K562 (cell line): ENCODE measurements around the gene IL12RB1. TPM values are rescaled to one million over a fixed set of nuclear protein-coding genes. Genes with fewer than 3 reads are reported as not detected.

ENCODE experiments used
- BDP1 ChIP-seq: IDR thresholded peaks from 3 replicates; pipeline ENCODE4 v1.6.1; 2011; ENCODE audit not compliant: insufficient read length, insufficient read depth
- BRD4 ChIP-seq: fragments of 200-600 bp; sonication (generic); IDR thresholded peaks from 2 replicates; pipeline ENCODE4 v1.6.1; 2017; ENCODE audit warnings: inconsistent platforms
- BRF1 ChIP-seq: IDR thresholded peaks from 3 replicates; pipeline ENCODE4 v1.6.1; 2011; ENCODE audit warnings: borderline replicate concordance, mild to moderate bottlenecking; ENCODE audit not compliant: insufficient read length; ENCODE audit errors: extremely low read depth
- CBFA2T2 ChIP-seq: fragments of 450-650 bp; conservative IDR thresholded peaks from 2 replicates; pipeline ENCODE4 v1.6.1; 2017; ENCODE audit warnings: mild to moderate bottlenecking
- CBFA2T3 ChIP-seq: fragments of 450-650 bp; IDR thresholded peaks from 2 replicates; pipeline ENCODE4 v1.6.1; 2017
- COPS2 ChIP-seq: fragments of 450-650 bp; conservative IDR thresholded peaks from 2 replicates; pipeline ENCODE4 v1.6.1; 2016; ENCODE audit warnings: mild to moderate bottlenecking, moderate library complexity
- ELF4 ChIP-seq: fragments of 450-650 bp; formaldehyde crosslinking; IDR thresholded peaks from 2 replicates; pipeline ENCODE4 v1.4.0; 2022; ENCODE audit warnings: missing genetic modification characterization
- ELK1 ChIP-seq: sonication (generic); formaldehyde crosslinking; IDR thresholded peaks from 2 replicates; pipeline ENCODE4 v1.8.1; 2022; ENCODE audit warnings: missing genetic modification reagents
- FOXJ3 ChIP-seq: sonication (generic); formaldehyde crosslinking; IDR thresholded peaks from 2 replicates; pipeline ENCODE4 v1.4.0; 2020; ENCODE audit warnings: mild to moderate bottlenecking, missing genetic modification reagents
- MTA1 ChIP-seq: fragments of 450-650 bp; IDR thresholded peaks from 2 replicates; pipeline ENCODE4 v1.6.1; 2017; ENCODE audit warnings: borderline replicate concordance
- NCOA4 ChIP-seq: fragments of 450-650 bp; IDR thresholded peaks from 2 replicates; pipeline ENCODE4 v1.6.1; 2018; ENCODE audit warnings: mild to moderate bottlenecking; ENCODE audit not compliant: partially characterized antibody
- NCOR1 ChIP-seq: fragments of 450-650 bp; IDR thresholded peaks from 2 replicates; pipeline ENCODE4 v1.6.1; 2016; ENCODE audit warnings: mild to moderate bottlenecking, moderate library complexity
- PCBP2 ChIP-seq: fragments of 200-400 bp; formaldehyde crosslinking; IDR thresholded peaks from 2 replicates; pipeline ENCODE4 v1.6.1; 2018; ENCODE audit warnings: low read length, low read depth, mild to moderate bottlenecking, moderate library complexity; ENCODE audit not compliant: poor library complexity, severe bottlenecking
- SMAD3 ChIP-seq: fragments of 450-650 bp; formaldehyde crosslinking; conservative IDR thresholded peaks from 2 replicates; pipeline ENCODE4 v1.4.0; 2020; ENCODE audit warnings: mild to moderate bottlenecking
- SMARCE1 ChIP-seq: fragments of 450-650 bp; IDR thresholded peaks from 2 replicates; pipeline ENCODE4 v1.7.1; 2016; ENCODE audit warnings: mild to moderate bottlenecking
- TOE1 ChIP-seq, 2 experiments: fragments of 450-650 bp in 1 of 2; sonication (generic) in 1 of 2; formaldehyde crosslinking in 1 of 2; IDR thresholded peaks; 2 replicates each; pipeline versions ENCODE4 v1.7.1 to v1.8.0; 2016 to 2022; ENCODE audit warnings: borderline replicate concordance in 2 of 2, mild to moderate bottlenecking in 2 of 2, antibody characterized with exemption in 1 of 2, inconsistent platforms in 1 of 2, low read depth in 1 of 2, missing genetic modification reagents in 1 of 2, moderate library complexity in 1 of 2
- ZFX ChIP-seq: sonication (generic); formaldehyde crosslinking; IDR thresholded peaks from 2 replicates; pipeline ENCODE4 v1.8.0; 2022; ENCODE audit warnings: mild to moderate bottlenecking, missing genetic modification reagents, moderate library complexity
- ZNF165 ChIP-seq: fragments of 250-450 bp; sonication (Bioruptor Pico); IDR thresholded peaks from 2 replicates; pipeline ENCODE4 v1.4.0; 2020; ENCODE audit warnings: borderline replicate concordance
- ZNF3 ChIP-seq: fragments of 250-450 bp; sonication (Bioruptor Pico); IDR thresholded peaks from 2 replicates; pipeline ENCODE4 v1.5.0; 2021; ENCODE audit warnings: mild to moderate bottlenecking, moderate library complexity
- ZNF644 ChIP-seq: fragments of 200-800 bp; sonication (Bioruptor generic); IDR thresholded peaks from 2 replicates; pipeline ENCODE4 v1.6.1; 2016; ENCODE audit warnings: low read depth, missing genetic modification characterization, missing compliant biosample characterization
- polyA plus RNA-seq, 8 experiments: library from polyadenylated mRNA; depleted of rRNA in 4 of 8; stranded (reverse) in 5 of 8; unstranded in 3 of 8; fragments of >200 nt; fragmentation: Nextera tagmentation in 2 of 8; fragmentation: Illumina TruSeq in 1 of 8; extraction: Ambion mirVana in 2 of 8; extraction: Trizol in 1 of 8; gene quantifications; 2 replicates each; pipeline versions ENCODE4 v1.2.1 to v1.2.3, GENCODE V29; 2011 to 2014; ENCODE audit warnings: inconsistent platforms in 1 of 8, missing spikeins in 1 of 8
- total RNA-seq, 7 experiments: library from RNA; depleted of rRNA in 6 of 7; stranded (reverse); fragments of >200 nt in 6 of 7; fragmentation: Illumina TruSeq in 2 of 7; extraction: Trizol in 2 of 7; gene quantifications; 2 replicates each; pipeline versions ENCODE4 v1.2.1 to v1.2.3, GENCODE V29; 2011 to 2021; ENCODE audit warnings: low replicate concordance in 1 of 7
- TF ChIP-seq, protein P1 (sequence below): sonication (generic); formaldehyde crosslinking; IDR thresholded peaks from 2 replicates; pipeline ENCODE4 v1.9.0; 2022; ENCODE audit warnings: mild to moderate bottlenecking, missing genetic modification reagents
- TF ChIP-seq, protein P2 (sequence below): sonication (generic); formaldehyde crosslinking; IDR thresholded peaks from 2 replicates; pipeline ENCODE4 v1.8.0; 2022; ENCODE audit warnings: missing genetic modification reagents, mild to moderate bottlenecking, moderate library complexity, borderline replicate concordance

The IL12RB1 gene
- total and polyA plus RNA-seq, 9 of the 15 experiments (the other 6 are each of a cell fraction or from before 2014, with no cell fraction given), result 0.04 to 0.07 (median 0.06) TPM; not detected in 5

DNA sequence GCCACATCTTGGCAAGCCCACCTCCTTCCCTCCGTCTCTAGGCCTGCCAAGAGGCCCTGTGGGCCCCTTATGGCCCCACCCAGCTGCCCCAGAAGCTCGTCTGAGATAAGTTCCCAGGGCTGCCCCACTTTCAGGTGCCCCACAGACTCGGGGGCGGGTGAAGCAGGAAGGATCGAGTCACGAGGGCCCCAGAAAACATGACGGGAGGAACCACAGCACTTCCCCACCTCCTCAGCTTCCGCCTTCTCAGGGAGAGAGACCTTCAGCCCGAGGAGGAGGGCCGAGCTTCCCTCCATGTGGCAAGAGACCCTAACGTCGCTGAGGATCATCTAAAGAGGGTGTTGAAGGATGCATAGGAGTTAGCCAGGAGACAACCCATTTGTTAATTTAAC lies 4.5 kb upstream of the IL12RB1 start (continued):
- TF ChIP-seq, protein P1, sequence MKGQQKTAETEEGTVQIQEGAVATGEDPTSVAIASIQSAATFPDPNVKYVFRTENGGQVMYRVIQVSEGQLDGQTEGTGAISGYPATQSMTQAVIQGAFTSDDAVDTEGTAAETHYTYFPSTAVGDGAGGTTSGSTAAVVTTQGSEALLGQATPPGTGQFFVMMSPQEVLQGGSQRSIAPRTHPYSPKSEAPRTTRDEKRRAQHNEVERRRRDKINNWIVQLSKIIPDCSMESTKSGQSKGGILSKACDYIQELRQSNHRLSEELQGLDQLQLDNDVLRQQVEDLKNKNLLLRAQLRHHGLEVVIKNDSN (CRISPR knock-in tag), result peak; percentile 71
- TF ChIP-seq ZFX (CRISPR knock-in tag), result peak; percentile 39; the same call in 1 of the 2 replicates
- peak; percentile 33; the same call in 1 of the 2 replicates for TF ChIP-seq CBFA2T2
- no peak for TF ChIP-seq BRF1
- peak; percentile 55; the same call in 1 of the 2 replicates for TF ChIP-seq TOE1 (IDR thresholded peaks at IDR 0.05; ENCODE audit: borderline replicate concordance)
- TF ChIP-seq TOE1 (CRISPR knock-in tag; IDR thresholded peaks at IDR 0.05; ENCODE audit: borderline replicate concordance, low read depth), result no peak
- TF ChIP-seq BRD4, result no peak
- TF ChIP-seq ELF4 (CRISPR knock-in tag), result 0 out of 2 replicates have a peak, but pooled peaks have one; percentile 9
- no peak for TF ChIP-seq BDP1
- no peak for TF ChIP-seq SMAD3 (CRISPR knock-in tag)
- TF ChIP-seq, protein P2, sequence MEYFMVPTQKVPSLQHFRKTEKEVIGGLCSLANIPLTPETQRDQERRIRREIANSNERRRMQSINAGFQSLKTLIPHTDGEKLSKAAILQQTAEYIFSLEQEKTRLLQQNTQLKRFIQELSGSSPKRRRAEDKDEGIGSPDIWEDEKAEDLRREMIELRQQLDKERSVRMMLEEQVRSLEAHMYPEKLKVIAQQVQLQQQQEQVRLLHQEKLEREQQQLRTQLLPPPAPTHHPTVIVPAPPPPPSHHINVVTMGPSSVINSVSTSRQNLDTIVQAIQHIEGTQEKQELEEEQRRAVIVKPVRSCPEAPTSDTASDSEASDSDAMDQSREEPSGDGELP (CRISPR knock-in tag), result peak; percentile 35; the same call in 1 of the 2 replicates
- no peak for TF ChIP-seq FOXJ3 (CRISPR knock-in tag)
- no peak for TF ChIP-seq ZNF3 (CRISPR knock-in tag)
- peak; percentile 59 for TF ChIP-seq CBFA2T3
- 0 out of 2 replicates have a peak, but pooled peaks have one; percentile 49 for TF ChIP-seq ZNF644 (tag)
- TF ChIP-seq NCOA4, result no peak
- peak; percentile 36; the same call in 1 of the 2 replicates for TF ChIP-seq MTA1
- no peak for TF ChIP-seq COPS2
- TF ChIP-seq NCOR1, result peak; percentile 44; the same call in 1 of the 2 replicates
- no peak for TF ChIP-seq ELK1 (CRISPR knock-in tag)
- TF ChIP-seq ZNF165, result no peak
- TF ChIP-seq SMARCE1, result 0 out of 2 replicates have a peak, but pooled peaks have one; percentile 21
- no peak for TF ChIP-seq PCBP2
